Breast epithelium (tissue), 3 donors: ENCODE data around the gene ARNT2.

Experiments used
- POLR2A ChIP-seq: fragments of 450-650 bp; IDR thresholded peaks from one replicate; pipeline ENCODE4 v1.6.1; 2016; ENCODE audit warnings: antibody characterized with exemption, mild to moderate bottlenecking, moderate library complexity
- POLR2AphosphoS5 ChIP-seq, 3 donors: sonication (generic); formaldehyde crosslinking; IDR thresholded peaks; one replicate each; pipeline ENCODE4 v1.6.1; 2017; ENCODE audit warnings: antibody characterized with exemption in 3 of 3
- TF ChIP-seq, protein P1 (sequence below), 3 donors: fragments of 450-650 bp; IDR thresholded peaks; one replicate each; pipeline ENCODE4 v1.5.1; 2016 to 2017; ENCODE audit warnings: antibody characterized with exemption in 3 of 3, mild to moderate bottlenecking in 3 of 3, moderate library complexity in 3 of 3

GRCh38 chr15:80389370-80389769 is 14.8 kb upstream of the ARNT2 start:
- TF ChIP-seq, protein P1, sequence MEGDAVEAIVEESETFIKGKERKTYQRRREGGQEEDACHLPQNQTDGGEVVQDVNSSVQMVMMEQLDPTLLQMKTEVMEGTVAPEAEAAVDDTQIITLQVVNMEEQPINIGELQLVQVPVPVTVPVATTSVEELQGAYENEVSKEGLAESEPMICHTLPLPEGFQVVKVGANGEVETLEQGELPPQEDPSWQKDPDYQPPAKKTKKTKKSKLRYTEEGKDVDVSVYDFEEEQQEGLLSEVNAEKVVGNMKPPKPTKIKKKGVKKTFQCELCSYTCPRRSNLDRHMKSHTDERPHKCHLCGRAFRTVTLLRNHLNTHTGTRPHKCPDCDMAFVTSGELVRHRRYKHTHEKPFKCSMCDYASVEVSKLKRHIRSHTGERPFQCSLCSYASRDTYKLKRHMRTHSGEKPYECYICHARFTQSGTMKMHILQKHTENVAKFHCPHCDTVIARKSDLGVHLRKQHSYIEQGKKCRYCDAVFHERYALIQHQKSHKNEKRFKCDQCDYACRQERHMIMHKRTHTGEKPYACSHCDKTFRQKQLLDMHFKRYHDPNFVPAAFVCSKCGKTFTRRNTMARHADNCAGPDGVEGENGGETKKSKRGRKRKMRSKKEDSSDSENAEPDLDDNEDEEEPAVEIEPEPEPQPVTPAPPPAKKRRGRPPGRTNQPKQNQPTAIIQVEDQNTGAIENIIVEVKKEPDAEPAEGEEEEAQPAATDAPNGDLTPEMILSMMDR (IDR thresholded peaks at IDR 0.05): no peak
- TF ChIP-seq POLR2A (no peak), POLR2AphosphoS5 (IDR thresholded peaks at IDR 0.05) (no peak)
